Kidney (tissue), 14 donors: ENCODE results near the gene ADH1C. TPM values are rescaled to one million over a fixed set of nuclear protein-coding genes. Genes with fewer than 3 reads are reported as not detected.

Source experiments
- DNase-seq, 5 donors: peaks; one replicate each; pipeline ENCODE4 v3.0.0-alpha.2; 2013 to 2020
- FAIRE-seq: peaks from 2 replicates; lab custom pipeline; 2012; peaks lifted over from hg19 to GRCh38; lab: Jason Lieb, UNC
- H3K27ac ChIP-seq, 2 donors: one replicate each; pipeline ENCODE4 v1.7.0; 2013; ENCODE audit warnings: low read depth in 2 of 2, low read length in 2 of 2, inconsistent platforms in 1 of 2
- H3K27me3 ChIP-seq: one replicate; pipeline ENCODE4 v1.7.1; 2013; ENCODE audit warnings: low read length, inconsistent platforms; ENCODE audit not compliant: control insufficient read depth, insufficient read depth
- H3K36me3 ChIP-seq, 3 donors: one replicate each; pipeline versions ENCODE4 v1.7.0 to v1.7.1; 2013; ENCODE audit warnings: low read length in 3 of 3, control low read depth in 1 of 3, inconsistent platforms in 1 of 3; ENCODE audit not compliant: insufficient read depth in 3 of 3, control insufficient read depth in 2 of 3
- H3K4me1 ChIP-seq, 3 donors: one replicate each; pipeline versions ENCODE4 v1.7.0 to v1.7.1; 2013; ENCODE audit warnings: low read length in 3 of 3, inconsistent platforms in 1 of 3, low read depth in 1 of 3; ENCODE audit not compliant: control insufficient read depth in 2 of 3, insufficient read depth in 2 of 3
- H3K4me3 ChIP-seq, 3 donors: one replicate each; pipeline versions ENCODE4 v1.7.0 to v1.8.1; 2013; ENCODE audit warnings: low read length in 3 of 3, control low read depth in 1 of 3, inconsistent platforms in 1 of 3
- H3K9ac ChIP-seq, 3 donors: one replicate each; pipeline versions ENCODE4 v1.7.0 to v1.7.1; 2013; ENCODE audit warnings: low read length in 3 of 3, control low read depth in 1 of 3, inconsistent platforms in 1 of 3
- H3K9me3 ChIP-seq, 3 donors: one replicate each; pipeline versions ENCODE4 v1.7.0 to v1.7.1; 2013; ENCODE audit warnings: low read length in 3 of 3, control low read depth in 1 of 3, inconsistent platforms in 1 of 3; ENCODE audit not compliant: control insufficient read depth in 2 of 3, insufficient read depth in 1 of 3
- intact Hi-C: fragments of 100-400 bp; cut with DNase I; formaldehyde crosslinking; loops from one replicate; pipeline ENCODE4 v1.11.1; 2022
- polyA plus RNA-seq: library from polyadenylated mRNA; stranded (reverse); fragments of 350-450 nt; fragmentation: Illumina TruSeq; extraction: RNeasy Lipid Tissue Mini Kit (QIAGEN cat#74804); gene quantifications from one replicate; pipeline ENCODE4 v1.2.3, GENCODE V29; 2014; ENCODE audit warnings: low read depth, low replicate concordance; ENCODE audit not compliant: insufficient read depth
- total RNA-seq: library from RNA; stranded (reverse); fragmentation: NEBNext Ultra II Directional; extraction: Animal tissue kit (Norgen Biotek cat#: 25700); gene quantifications from one replicate; pipeline ENCODE4 v1.2.1, GENCODE V29; 2021
- TF ChIP-seq, protein P1 (sequence below): IDR thresholded peaks from 3 replicates; pipeline ENCODE4 v1.5.1; 2012; ENCODE audit warnings: mild to moderate bottlenecking, moderate library complexity, borderline replicate concordance; ENCODE audit not compliant: insufficient read depth; ENCODE audit errors: extremely low read depth
- donor health status: control.
- donor health status: control.
- donor health status: control.
- donor health status: control.
- donor health status: control.
- donor health status: DM: yes; HTN: yes; CAD: no.
- donor health status: Normal renal cell carcinoma (clear cell type).

The ADH1C gene
- total and polyA plus RNA-seq, 2 donors from 2014 or later, result 9.3 to 28.1 TPM

DNA sequence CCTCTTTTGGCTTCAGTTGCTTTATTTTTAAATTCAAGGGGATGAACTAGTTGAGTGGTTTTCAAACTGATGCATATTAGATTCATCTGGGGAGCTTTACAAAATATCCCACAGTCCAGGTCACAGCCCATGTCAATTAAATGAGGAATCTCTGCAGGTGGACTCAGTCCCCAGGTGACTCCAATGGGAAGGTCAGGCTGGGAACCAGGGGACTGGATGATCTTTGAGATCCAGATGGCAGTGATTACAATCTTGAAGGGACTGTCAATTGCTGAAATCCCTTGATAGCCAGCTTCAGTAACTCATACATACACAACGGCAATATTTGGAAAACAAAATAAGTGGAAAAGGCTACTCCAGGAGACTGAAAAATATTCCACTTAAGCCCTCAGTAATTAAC is 38.3 kb downstream of the ADH1C start:
- TF ChIP-seq, protein P1, sequence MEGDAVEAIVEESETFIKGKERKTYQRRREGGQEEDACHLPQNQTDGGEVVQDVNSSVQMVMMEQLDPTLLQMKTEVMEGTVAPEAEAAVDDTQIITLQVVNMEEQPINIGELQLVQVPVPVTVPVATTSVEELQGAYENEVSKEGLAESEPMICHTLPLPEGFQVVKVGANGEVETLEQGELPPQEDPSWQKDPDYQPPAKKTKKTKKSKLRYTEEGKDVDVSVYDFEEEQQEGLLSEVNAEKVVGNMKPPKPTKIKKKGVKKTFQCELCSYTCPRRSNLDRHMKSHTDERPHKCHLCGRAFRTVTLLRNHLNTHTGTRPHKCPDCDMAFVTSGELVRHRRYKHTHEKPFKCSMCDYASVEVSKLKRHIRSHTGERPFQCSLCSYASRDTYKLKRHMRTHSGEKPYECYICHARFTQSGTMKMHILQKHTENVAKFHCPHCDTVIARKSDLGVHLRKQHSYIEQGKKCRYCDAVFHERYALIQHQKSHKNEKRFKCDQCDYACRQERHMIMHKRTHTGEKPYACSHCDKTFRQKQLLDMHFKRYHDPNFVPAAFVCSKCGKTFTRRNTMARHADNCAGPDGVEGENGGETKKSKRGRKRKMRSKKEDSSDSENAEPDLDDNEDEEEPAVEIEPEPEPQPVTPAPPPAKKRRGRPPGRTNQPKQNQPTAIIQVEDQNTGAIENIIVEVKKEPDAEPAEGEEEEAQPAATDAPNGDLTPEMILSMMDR, result no peak
- FAIRE-seq, result no peak
- no peak for DNase-seq
- H3K36me3 ChIP-seq, result no peaks in the 10 kb centered on the region
- H3K27me3 ChIP-seq, result no peaks in the 10 kb centered on the region
- intact Hi-C loops, result no loop called here
- no peak overlapping the region for H3K4me3 ChIP-seq
- no peak overlapping the region for H3K27ac ChIP-seq
- no peak overlapping the region for H3K9ac ChIP-seq
- no peaks in the 10 kb centered on the region for H3K4me1 ChIP-seq
- no peaks in the 10 kb centered on the region for H3K9me3 ChIP-seq

DNA sequence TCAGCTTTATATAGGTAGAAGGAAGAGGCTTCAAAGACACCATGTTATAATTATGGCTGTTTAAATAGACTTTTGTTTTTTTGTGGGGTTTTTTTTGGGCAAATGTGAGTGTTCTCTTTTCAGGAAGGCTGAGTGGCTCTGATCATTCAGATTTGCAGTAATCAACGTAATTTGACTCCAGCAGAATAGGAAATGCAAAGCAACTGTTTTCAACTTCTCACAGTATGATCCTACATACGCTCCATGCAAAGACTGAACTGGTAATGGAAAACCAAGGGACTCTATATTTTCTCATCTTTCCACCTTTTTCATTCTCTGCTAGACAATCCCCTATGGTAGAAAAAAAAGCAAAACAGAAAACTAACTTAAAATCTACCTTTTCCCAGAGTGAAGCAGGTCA is 42.2 kb downstream of the ADH1C start:
- Histone ChIP-seq H3K9ac (no peak overlapping the region), H3K9me3 (no peaks in the 10 kb centered on the region), H3K4me1 (no peaks in the 10 kb centered on the region), H3K4me3 (no peak overlapping the region), H3K27me3 (no peaks in the 10 kb centered on the region), H3K27ac (no peak overlapping the region), H3K36me3 (no peaks in the 10 kb centered on the region)
- intact Hi-C loops, result no loop called here
- DNase-seq (no peak), FAIRE-seq (no peak)
- TF ChIP-seq, protein P1, result no peak

DNA sequence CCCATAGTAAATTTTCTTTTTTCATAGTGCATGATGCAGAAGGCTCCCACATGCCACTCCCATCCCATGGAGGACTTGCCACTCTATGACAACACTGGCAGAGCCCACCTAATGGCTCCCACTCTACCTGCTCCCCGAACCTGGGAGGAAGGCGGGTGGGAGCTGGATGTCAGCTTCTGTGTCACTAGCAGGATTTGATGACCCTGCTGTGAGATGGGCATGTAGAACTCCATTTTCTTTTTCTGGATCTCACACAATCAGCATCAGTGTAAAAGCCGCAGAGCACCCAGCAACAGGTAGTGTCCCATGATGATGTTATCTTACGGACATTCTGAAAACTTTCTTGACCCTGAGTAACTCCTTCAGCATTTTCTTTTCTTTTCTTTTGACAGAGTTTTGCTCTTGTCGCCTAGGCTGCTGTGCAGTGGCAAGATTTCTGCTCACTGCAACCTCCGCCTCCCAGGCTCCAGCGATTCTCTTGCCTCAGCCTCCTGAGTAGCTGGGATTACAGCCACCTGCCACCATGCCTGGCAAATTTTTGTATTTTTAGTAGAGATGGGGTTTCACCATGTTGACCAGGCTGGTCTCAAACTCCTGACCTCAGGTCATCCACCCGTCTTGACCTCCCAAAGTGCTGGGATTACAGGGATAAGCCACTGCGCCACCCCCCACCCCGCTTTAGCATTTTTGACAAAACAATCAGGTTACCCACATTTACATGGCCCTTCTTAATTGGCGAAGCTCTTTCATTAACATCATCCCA is 46.7 kb downstream of the ADH1C start:
- Histone ChIP-seq H3K4me3 (no peak overlapping the region), H3K36me3 (no peaks in the 10 kb centered on the region), H3K9ac (no peak overlapping the region), H3K27ac (no peak overlapping the region), H3K4me1 (no peaks in the 10 kb centered on the region), H3K9me3 (no peaks in the 10 kb centered on the region), H3K27me3 (no peaks in the 10 kb centered on the region)
- intact Hi-C loops, result no loop called here
- TF ChIP-seq, protein P1, result no peak
- no peak for DNase-seq
- no peak for FAIRE-seq
